NCI-H187 (cell line): ENCODE data around the gene CREB5.

Experiments used
- DNase-seq, 2 experiments: peaks; one replicate each; lab custom pipeline; 2025; lab: John Stamatoyannopoulos, UW

The CREB5 gene

GRCh38 chr7:28516390-28517172 is 104.3 kb downstream of the CREB5 start:
- peak; percentile 29 to 45 for DNase-seq

- no peak for DNase-seq
These were observed 104.9 kb downstream of the CREB5 start for GRCh38 chr7:28517206-28517605.

GRCh38 chr7:28517606-28518005 is 105.3 kb downstream of the CREB5 start:
- DNase-seq: no peak

DNA sequence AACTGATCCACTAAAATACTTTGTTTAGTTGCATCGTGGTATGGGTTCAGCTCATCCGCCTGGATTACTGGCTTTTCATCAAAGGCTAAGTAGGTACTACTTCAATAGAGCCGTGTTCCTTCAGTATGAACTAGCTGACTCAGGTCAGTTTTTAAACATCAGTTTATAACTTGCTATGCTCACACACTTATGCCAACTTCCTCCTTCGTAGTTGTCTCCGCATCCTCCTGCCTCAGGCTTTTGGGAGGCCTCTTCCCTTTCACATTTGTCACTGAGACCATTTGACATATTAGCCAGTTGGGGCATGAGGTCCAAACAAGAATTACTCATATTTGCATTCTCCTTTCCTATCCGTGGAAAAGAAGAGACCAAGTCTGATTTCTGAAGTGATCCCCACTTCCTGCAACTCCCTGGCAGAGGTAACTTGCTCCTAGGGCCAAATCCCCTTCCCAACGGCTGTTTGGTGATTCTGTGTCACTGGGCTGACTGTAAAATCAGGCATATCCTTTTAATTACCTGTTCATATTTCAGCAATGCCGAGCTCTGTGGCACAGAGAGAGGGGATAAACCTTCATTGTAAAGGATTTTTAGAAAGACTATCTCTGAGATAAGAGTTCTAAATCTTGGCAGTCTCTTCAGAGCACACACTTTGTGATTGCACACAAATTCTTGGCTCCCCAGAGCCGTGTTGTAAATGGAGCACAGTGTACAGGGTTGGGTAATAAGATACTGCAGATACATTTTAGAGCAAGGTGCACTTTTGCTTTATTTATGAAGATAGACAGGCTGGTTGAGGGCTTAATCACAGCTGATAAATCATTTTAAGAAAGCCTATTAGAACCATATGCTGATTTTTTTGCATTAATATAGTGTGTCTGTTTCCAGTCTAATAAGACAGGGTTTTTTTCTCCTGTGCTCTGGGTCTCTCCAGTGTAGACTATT is 108.0 kb downstream of the CREB5 start:
- no peak for DNase-seq

DNA sequence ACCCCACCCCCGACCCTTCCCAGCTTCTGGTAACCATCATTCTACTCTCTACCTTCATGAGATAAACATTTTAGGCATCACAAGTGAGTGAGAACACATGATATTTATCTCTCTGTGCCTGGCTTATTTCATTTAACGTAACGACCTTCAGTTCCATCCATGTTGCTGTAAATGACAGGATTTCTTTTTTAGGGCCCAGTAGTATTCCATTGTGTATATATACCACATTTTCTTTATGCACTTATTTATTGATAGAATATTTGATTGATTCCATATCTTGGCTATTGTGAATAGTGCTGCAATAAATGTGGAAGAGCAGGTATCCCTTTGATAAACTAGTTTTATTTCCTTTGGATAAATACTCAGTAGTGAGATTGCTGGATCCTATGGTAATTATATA is 112.7 kb downstream of the CREB5 start:
- DNase-seq: no peak

DNA sequence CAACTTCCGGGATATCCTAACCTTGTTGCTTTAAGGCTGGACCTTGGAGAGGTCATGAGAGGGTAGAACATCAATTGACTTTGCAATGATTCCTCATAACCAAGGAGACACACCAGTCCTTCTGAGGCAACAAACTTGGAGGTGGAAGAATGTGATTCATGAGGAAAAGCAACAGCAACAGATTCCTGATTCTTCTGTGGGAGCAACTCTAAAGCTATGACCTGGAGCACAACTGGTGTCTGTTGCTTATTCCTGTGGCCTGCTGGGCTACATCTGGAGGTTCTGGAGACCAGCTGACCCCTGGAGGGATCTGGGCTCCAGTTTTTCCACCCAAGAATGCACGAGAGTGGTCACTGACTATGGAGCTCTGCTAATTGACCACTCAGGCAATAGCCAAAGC is 116.6 kb downstream of the CREB5 start:
- DNase-seq: no peak

DNA sequence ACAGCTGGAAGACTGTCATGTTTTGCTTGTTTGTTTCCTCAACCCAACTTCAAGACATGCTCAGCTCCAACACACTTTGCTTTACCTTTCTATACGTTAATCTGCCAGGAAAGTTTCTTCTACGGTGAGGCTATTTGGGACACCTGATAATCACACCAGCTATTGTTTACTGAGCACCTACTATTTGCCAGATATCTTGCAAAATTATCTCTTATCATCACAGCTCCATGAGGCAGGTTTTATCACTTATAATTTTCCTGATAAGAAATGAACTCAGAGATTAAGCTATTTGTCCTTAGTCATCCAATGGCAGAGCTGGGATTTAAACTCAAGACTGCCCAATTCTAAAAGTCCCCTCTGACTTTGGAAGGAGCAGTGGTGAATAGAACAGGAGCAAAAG is 117.4 kb downstream of the CREB5 start:
- DNase-seq: no peak

- no peak for DNase-seq
These were observed 118.0 kb downstream of the CREB5 start for GRCh38 chr7:28530175-28530802.

- no peak for DNase-seq
These were observed 118.5 kb downstream of the CREB5 start for GRCh38 chr7:28530803-28531175.

DNA sequence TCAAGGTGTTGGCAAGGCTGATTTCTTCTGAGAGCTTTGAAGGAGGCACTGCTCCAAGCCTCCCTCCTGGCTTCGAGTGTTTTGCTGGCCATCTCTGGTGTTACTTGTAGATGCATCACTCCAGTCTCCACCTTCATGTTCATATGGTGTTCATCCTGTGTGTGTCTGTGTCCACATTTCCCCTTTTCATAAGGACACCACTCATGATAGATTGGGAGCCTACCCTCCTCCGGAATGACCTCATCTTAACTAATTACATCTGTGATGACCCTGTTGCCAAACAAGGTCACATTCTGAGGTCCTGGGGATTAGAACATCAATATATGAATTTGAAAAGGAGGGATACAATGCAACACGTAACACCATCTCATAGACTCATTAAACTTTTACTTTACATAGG is 119.0 kb downstream of the CREB5 start:
- DNase-seq: no peak

GRCh38 chr7:28532181-28532580 is 119.9 kb downstream of the CREB5 start:
- DNase-seq: no peak

- DNase-seq: no peak
These were observed 120.9 kb downstream of the CREB5 start for GRCh38 chr7:28533267-28533666.

DNA sequence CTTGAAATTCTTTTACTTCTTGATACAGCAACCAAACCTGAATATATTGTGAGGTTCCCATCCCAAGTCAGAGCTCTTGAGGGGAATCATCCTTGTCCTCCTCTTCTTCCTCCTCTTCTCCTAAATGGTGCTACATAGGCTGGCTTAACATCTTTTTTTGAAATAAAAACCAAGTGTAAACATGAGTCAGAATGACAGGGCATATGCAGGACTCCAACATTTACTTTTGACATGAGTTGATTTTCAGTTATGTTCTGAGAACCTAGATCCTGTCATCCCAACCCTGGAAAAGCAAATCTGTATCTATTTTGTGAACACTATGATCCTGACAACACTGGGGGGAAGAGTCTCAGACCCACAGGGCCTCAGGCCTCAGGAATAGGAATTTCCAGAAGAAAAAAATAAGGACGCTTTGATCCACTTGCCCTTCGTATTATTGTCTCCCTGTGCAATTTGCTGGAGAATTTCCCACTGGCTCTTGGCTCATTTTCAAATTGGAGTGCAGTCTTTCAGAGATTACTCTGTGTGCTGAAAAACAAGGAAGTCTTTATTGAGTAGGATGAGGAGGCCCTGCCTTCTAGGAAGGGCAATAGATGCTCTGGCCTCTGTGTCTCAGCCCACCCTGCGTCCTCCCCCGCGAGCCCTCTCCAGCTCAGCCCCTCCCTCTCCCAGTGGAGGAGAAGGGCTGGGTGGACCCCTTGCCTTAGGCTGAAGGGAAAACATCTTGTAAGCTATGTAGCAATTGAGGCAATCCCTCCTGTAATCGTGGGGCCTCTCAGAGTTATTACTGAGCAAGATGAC is 121.6 kb downstream of the CREB5 start:
- DNase-seq: no peak

GRCh38 chr7:28536259-28536658 is 123.9 kb downstream of the CREB5 start:
- DNase-seq: no peak

GRCh38 chr7:28539289-28539981 is 127.1 kb downstream of the CREB5 start:
- DNase-seq: no peak

DNA sequence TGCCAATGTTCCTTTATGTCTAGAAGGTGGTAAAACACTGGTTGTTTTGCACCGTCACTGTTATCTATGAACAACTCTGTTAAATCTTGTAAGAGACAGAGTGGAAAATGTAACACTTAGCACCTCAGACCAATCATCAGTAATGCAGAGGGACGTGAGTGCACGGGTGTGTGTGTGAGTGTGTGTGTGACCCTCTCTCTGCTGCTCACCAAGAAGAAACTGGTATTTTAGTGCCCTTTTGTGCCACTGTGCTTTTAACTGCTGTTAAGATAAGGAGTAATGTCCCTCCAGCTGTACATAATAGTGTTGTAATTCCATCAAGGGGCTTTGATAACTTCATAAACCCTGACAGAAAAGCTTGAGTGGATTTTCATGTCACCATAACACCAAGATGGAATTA is 130.1 kb downstream of the CREB5 start:
- DNase-seq: no peak

- no peak for DNase-seq
These were observed 132.3 kb downstream of the CREB5 start for GRCh38 chr7:28544453-28545117.

DNA sequence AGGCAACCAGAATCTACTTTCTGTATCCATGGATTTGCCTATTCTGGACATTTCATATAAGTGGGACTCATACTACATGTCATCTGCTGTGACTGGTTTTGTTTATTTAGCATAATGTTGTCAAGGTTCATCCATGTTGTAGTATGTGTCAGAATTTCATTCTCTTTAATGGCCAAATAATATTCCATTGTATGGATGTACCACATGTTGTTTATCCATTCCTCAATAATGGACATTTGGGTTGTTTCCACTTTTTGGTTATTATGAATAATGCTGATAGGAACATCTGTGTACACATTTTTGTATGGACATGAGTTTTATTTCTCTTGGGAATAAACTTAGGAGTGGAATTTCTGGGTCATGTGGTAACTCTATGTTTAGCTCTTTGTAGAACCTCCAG is 133.7 kb downstream of the CREB5 start:
- DNase-seq: no peak

DNA sequence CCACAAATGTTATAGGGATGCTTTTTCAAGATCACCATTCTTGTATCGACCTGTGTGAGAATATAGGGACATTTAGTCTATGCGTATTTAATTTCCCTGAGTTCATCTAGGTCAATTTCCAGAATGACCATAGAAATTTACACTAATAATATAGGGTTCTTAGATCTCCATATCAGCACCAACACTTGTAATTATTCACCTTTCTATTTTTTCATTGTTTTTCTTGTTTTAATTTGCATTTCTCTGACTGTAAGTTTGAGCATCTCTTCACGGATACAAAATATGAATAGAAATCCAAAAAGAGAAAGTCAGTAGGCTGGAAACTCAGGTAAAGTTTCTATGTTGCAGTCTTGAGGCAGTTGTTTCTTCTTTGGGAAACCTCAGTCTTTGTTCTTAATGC is 134.8 kb downstream of the CREB5 start:
- no peak for DNase-seq

- no peak for DNase-seq
These were observed 136.1 kb downstream of the CREB5 start for GRCh38 chr7:28548416-28548815.

DNA sequence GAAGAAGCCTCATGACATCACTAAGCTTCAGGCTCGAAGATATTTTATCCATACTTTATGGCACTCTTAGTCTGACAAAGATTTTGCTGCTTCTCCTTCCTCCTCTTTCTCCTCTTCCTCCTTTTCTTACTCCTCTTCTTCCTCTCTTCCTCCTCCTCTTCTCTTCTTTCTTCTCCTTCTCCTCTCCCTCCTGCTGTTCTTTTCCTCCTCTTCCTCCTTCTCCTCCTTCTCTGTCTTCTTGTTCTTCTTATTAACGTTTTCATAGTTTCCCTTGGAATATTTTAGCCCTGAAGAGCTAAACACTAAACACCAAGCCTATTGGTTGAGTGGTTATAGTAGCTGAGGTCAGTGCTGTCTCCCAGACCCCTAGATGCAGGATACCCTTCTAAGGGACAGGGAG is 137.7 kb downstream of the CREB5 start:
- DNase-seq: no peak
